GM12864 (cell line): Measurements from ENCODE around the gene PCSK9.
"Not testable (repeated sequence)": the region's sequence is repeated elsewhere in the genome, so short reads cannot be mapped to it uniquely, and the experiment has no call there.

Experiments
- DNase-seq: peaks from one replicate; pipeline ENCODE4 v3.0.0-alpha.2; 2011; ENCODE audit warnings: low read depth
- H3K4me3 ChIP-seq: 2 replicates; pipeline ENCODE4 v1.5.1; 2011; ENCODE audit warnings: mild to moderate bottlenecking, low read depth, low read length, control low read depth
- TF ChIP-seq, protein P1 (sequence below): IDR thresholded peaks from 2 replicates; pipeline ENCODE4 v1.5.1; 2011; ENCODE audit warnings: low read depth, mild to moderate bottlenecking, moderate library complexity, low read length, control low read depth, inconsistent platforms; ENCODE audit errors: missing control alignments

Gene PCSK9

GRCh38 chr1:55089683-55090082 is 50.3 kb downstream of the PCSK9 start:
- TF ChIP-seq, protein P1, sequence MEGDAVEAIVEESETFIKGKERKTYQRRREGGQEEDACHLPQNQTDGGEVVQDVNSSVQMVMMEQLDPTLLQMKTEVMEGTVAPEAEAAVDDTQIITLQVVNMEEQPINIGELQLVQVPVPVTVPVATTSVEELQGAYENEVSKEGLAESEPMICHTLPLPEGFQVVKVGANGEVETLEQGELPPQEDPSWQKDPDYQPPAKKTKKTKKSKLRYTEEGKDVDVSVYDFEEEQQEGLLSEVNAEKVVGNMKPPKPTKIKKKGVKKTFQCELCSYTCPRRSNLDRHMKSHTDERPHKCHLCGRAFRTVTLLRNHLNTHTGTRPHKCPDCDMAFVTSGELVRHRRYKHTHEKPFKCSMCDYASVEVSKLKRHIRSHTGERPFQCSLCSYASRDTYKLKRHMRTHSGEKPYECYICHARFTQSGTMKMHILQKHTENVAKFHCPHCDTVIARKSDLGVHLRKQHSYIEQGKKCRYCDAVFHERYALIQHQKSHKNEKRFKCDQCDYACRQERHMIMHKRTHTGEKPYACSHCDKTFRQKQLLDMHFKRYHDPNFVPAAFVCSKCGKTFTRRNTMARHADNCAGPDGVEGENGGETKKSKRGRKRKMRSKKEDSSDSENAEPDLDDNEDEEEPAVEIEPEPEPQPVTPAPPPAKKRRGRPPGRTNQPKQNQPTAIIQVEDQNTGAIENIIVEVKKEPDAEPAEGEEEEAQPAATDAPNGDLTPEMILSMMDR: no peak
- no peak overlapping the region for H3K4me3 ChIP-seq
- DNase-seq: no peak

DNA sequence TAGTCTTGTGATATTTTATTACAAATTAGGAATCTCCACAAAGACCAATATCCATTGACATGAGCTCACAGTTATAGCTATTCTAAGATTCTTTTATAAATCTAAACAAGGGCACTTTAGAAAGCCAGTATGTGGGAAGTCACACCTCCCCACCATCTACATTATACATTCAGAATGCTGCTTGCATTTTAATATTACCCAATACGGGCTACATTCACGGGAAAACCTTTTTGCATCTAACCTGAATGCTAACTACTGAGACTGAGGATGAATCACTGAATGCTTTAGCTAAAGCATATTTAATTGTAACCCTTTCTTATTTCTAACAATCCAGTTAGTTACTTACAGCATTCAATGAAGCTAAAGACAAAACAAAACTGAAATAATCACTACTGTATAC is 53.1 kb downstream of the PCSK9 start:
- TF ChIP-seq, protein P1: no peak
- H3K4me3 ChIP-seq: no peak overlapping the region
- no peak for DNase-seq

- no peak for DNase-seq
- TF ChIP-seq, protein P1: no peak
- no peak overlapping the region for H3K4me3 ChIP-seq
Observed at GRCh38 chr1:55095095-55095494, 55.7 kb downstream of the PCSK9 start.

DNA sequence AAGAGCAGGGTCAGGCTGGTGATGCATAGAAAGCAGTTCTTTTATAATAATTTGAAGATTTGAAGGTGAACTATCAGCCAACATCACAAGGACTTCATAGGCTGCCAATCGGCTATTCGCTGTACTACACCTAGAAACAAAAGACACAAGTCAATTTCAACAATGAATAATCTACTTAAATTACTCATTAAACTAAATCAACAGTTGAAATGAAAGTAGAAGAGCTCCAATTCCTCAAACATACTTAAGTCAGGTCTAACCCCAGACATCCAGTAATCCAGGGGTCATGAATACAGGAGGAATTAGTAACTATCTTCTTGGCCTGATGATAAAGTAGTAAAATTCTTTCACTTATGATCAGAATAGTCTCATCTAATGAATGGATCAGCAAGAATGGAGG is 64.5 kb downstream of the PCSK9 start:
- TF ChIP-seq, protein P1: no peak
- no peak overlapping the region for H3K4me3 ChIP-seq
- DNase-seq: no peak

DNA sequence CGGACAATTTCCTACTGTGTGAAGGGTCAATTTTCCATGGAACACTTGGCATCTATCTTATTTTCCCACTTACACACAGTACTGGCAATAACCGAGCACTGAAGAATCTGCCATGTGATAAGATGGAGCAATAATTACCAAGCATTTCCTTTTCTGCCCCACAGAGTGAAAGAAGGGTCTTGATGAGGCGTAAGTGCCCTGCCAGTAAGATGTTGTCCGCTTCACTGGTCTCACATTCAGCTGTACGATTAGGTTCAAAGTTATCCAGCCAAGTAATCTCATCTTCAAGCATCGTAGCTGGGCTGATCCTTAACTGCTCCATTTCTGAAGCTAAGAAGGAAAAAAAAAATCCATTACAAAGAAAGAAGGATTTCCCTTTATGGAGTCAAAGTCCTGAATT is 67.8 kb downstream of the PCSK9 start:
- TF ChIP-seq, protein P1: no peak
- no peak for DNase-seq

GRCh38 chr1:55109005-55109404 is 69.7 kb downstream of the PCSK9 start:
- not testable (repeated sequence) for DNase-seq, H3K4me3 ChIP-seq

More for the DNA sequence above, 67.8 kb downstream of the PCSK9 start:
- no peak overlapping the region for H3K4me3 ChIP-seq
